BJ (cell line): ENCODE measurements around the gene ATG5. TPM values are rescaled to one million over a fixed set of nuclear protein-coding genes. Genes with fewer than 3 reads are reported as not detected.

Source experiments
- CTCF ChIA-PET: fragments of 350-600 bp; formaldehyde crosslinking; extraction: SDS; loops from one replicate; lab custom pipeline; 2021; ENCODE audit warnings: antibody characterized with exemption, inconsistent platforms; lab: Yijun Ruan, JAX
- POLR2A ChIA-PET: fragments of 300-600 bp; sonication (Branson Sonifier 250); formaldehyde crosslinking; extraction: SDS; loops from one replicate; lab custom pipeline; 2021; ENCODE audit warnings: antibody characterized with exemption; lab: Charles Lee
- DNase-seq: peaks from one replicate; pipeline ENCODE4 v3.0.0-alpha.2; 2011; ENCODE audit warnings: low read depth
- H3K27me3 ChIP-seq: 2 replicates; pipeline ENCODE4 v1.6.0; 2011; ENCODE audit warnings: low read length; ENCODE audit not compliant: control insufficient read depth, insufficient read depth
- H3K36me3 ChIP-seq: 2 replicates; pipeline ENCODE4 v1.5.1; 2011; ENCODE audit warnings: low read length; ENCODE audit not compliant: control insufficient read depth, insufficient read depth
- H3K4me3 ChIP-seq: 2 replicates; pipeline ENCODE4 v1.5.1; 2011; ENCODE audit warnings: low read depth, mild to moderate bottlenecking, control low read depth, low read length
- CTCF ChIP-seq: IDR thresholded peaks from 2 replicates; pipeline ENCODE4 v1.5.1; 2011; ENCODE audit warnings: low read depth, mild to moderate bottlenecking, control low read depth, inconsistent platforms, low read length, moderate library complexity; ENCODE audit not compliant: insufficient read depth
- polyA plus RNA-seq: library from polyadenylated mRNA; depleted of rRNA; stranded (reverse); fragments of >200 nt; gene quantifications from 2 replicates; pipeline ENCODE4 v1.2.3, GENCODE V29; 2011

The ATG5 gene
- polyA plus RNA-seq, 1 experiment: 18.6 TPM

- H3K4me3 ChIP-seq: no peak overlapping the region
These were observed 42.1 kb downstream of the ATG5 start for GRCh38 chr6:106283481-106283880.

GRCh38 chr6:106281661-106282060, 43.9 kb downstream of the ATG5 start:
- H3K27me3 ChIP-seq: no peaks in the 10 kb centered on the region
- peaks cover 2% of the 10 kb centered on the region; the same call in 1 of the 2 replicates for H3K36me3 ChIP-seq
- H3K4me3 ChIP-seq: no peak overlapping the region
- TF ChIP-seq CTCF: no peak
- ChIA-PET CTCF (no interaction called here), POLR2A (no interaction called here)
- no peak for DNase-seq

More at GRCh38 chr6:106283481-106283880, 42.1 kb downstream of the ATG5 start:
- no peak for DNase-seq
- POLR2A ChIA-PET: no interaction called here
- CTCF ChIA-PET: interaction anchor here (0.9 kb wide), 1 partner anchor 11 kb away, joined by 3 read pairs; no protein-coding TSS in a partner anchor
- Histone ChIP-seq H3K36me3 (no peaks in the 10 kb centered on the region), H3K27me3 (no peaks in the 10 kb centered on the region)
- no peak for TF ChIP-seq CTCF

- CTCF ChIA-PET: interaction anchor here (0.6 to 1.3 kb wide), 3 partner anchors 19 to 776 kb away, joined by 3 to 4 read pairs (median 3); no protein-coding TSS in a partner anchor
- POLR2A ChIA-PET: interaction anchor here (0.6 kb wide), 1 partner anchor 230 kb away, joined by 3 read pairs; no protein-coding TSS in a partner anchor
- Histone ChIP-seq H3K4me3 (no peak overlapping the region), H3K36me3 (peaks cover 2% of the 10 kb centered on the region; the same call in 1 of the 2 replicates), H3K27me3 (no peaks in the 10 kb centered on the region)
- no peak for TF ChIP-seq CTCF
- peak; percentile 71 for DNase-seq
These were observed 44.5 kb downstream of the ATG5 start for GRCh38 chr6:106281088-106281487.

GRCh38 chr6:106279179-106279578, 46.4 kb downstream of the ATG5 start:
- H3K36me3 ChIP-seq: peaks cover 2% of the 10 kb centered on the region; the same call in 1 of the 2 replicates
- CTCF ChIA-PET: interaction anchor here (0.8 to 1.3 kb wide), 2 partner anchors 56 to 196 kb away, joined by 4 to 5 read pairs; no protein-coding TSS in a partner anchor
- POLR2A ChIA-PET: no interaction called here

GRCh38 chr6:106275692-106276091, 49.9 kb downstream of the ATG5 start:
- Histone ChIP-seq H3K27me3 (no peaks in the 10 kb centered on the region), H3K36me3 (peaks cover 2% of the 10 kb centered on the region; the same call in 1 of the 2 replicates), H3K4me3 (no peak overlapping the region)
- no peak for TF ChIP-seq CTCF
- CTCF ChIA-PET: no interaction called here
- POLR2A ChIA-PET: no interaction called here
- DNase-seq: peak; percentile 62

More at GRCh38 chr6:106279179-106279578, 46.4 kb downstream of the ATG5 start:
- DNase-seq: no peak
- H3K4me3 ChIP-seq: no peak overlapping the region
- no peak for TF ChIP-seq CTCF
- H3K27me3 ChIP-seq: no peaks in the 10 kb centered on the region
